Gastroesophageal sphincter (tissue), 4 donors: ENCODE data around the gene C15orf39. TPM values are rescaled to one million over a fixed set of nuclear protein-coding genes. Genes with fewer than 3 reads are reported as not detected.

Experiments used
- ATAC-seq: fragments of 150-250 bp; one replicate; pipeline ENCODE4 v1.9.1; 2016; ENCODE audit warnings: mild to moderate bottlenecking, moderate library complexity
- H3K27ac ChIP-seq, 4 donors: fragments of 200-600 bp; sonication (generic) in 3 of 4; 1 replicate in 3 of 4; 2 replicates in 1 of 4; pipeline ENCODE4 v1.5.1; 2016 to 2019
- H3K27me3 ChIP-seq: fragments of 200-600 bp; sonication (generic); one replicate; pipeline ENCODE4 v1.5.1; 2019
- H3K36me3 ChIP-seq, 2 donors: fragments of 200-600 bp; sonication (generic); one replicate each; pipeline ENCODE4 v1.5.1; 2019; ENCODE audit warnings: control low read depth in 1 of 2
- H3K4me1 ChIP-seq, 3 donors: fragments of 200-600 bp; sonication (generic); 1 replicate in 2 of 3; 2 replicates in 1 of 3; pipeline ENCODE4 v1.5.1; 2016 to 2019; ENCODE audit warnings: control low read depth in 2 of 3
- H3K4me3 ChIP-seq, 2 donors: fragments of 200-600 bp; sonication (generic); one replicate each; pipeline ENCODE4 v1.5.1; 2019; ENCODE audit warnings: mild to moderate bottlenecking in 1 of 2, moderate library complexity in 1 of 2
- H3K9me3 ChIP-seq, 3 donors: fragments of 200-600 bp; sonication (generic); one replicate each; pipeline ENCODE4 v1.5.1; 2017 to 2019; ENCODE audit warnings: control low read depth in 2 of 3
- EP300 ChIP-seq: sonication (generic); formaldehyde crosslinking; IDR thresholded peaks from one replicate; pipeline ENCODE4 v1.6.1; 2017; ENCODE audit warnings: antibody characterized with exemption, mild to moderate bottlenecking
- POLR2A ChIP-seq, 2 donors: fragments of 450-650 bp; IDR thresholded peaks; one replicate each; pipeline ENCODE4 v1.6.1; 2017; ENCODE audit warnings: antibody characterized with exemption in 2 of 2, mild to moderate bottlenecking in 2 of 2, moderate library complexity in 1 of 2
- POLR2AphosphoS5 ChIP-seq: sonication (generic); formaldehyde crosslinking; IDR thresholded peaks from one replicate; pipeline ENCODE4 v1.6.1; 2017; ENCODE audit warnings: antibody characterized with exemption
- WGBS, 2 donors: methylation state at CpG; one replicate each; pipeline ENCODE4 v1.1.5; 2018; ENCODE audit warnings: low coverage in 1 of 2; 5-methylcytosine and 5-hydroxymethylcytosine counted together
- total RNA-seq, 4 donors: library from RNA; depleted of rRNA; stranded (reverse); fragments of >200 nt; gene quantifications; one replicate each; pipeline ENCODE4 v1.1.0, GENCODE V29; 2016
- TF ChIP-seq, protein P1 (sequence below), 4 experiments: fragments of 200-600 bp in 2 of 4; fragments of 450-650 bp in 2 of 4; sonication (generic) in 1 of 4; IDR thresholded peaks; one replicate each; pipeline ENCODE4 v1.5.1; 2017 to 2019; ENCODE audit warnings: antibody characterized with exemption in 4 of 4, mild to moderate bottlenecking in 2 of 4, moderate library complexity in 2 of 4

The C15orf39 gene
- total RNA-seq, 4 donors from 2014 or later: 7.3 to 13.2 (median 11.5) TPM

DNA sequence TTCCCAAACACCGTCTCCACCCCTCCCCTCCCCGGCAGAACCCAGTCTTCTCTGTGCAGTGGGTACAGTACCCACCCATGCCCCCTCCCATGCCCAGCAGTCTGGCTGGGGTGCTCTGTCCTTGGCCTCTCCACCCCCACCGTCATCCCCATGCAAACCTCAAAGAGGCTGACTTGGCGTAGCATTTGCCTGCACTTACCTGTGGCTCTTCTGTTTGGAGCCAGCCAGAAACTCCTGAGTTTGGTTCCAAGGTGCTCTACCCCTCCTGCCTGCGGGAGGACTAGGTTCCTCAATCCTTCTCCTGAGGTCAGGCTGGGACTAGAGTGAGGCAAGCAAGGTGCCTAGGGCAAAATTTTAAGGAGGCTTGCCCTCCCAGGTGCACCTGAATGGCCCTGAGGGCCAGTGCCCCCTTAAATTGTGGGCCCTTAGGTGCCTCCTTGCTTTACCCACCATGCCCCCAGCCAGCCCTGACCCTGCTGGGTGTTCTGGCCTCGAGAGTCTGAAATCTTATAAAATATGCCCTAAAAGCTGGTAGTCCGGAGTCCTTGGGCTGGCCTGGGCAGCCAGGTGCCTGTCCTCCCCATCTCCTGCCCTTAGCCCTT lies 47.1 kb upstream of the C15orf39 start:
- no peak for ATAC-seq
- Histone ChIP-seq H3K4me3 (no peak overlapping the region), H3K27me3 (no peaks in the 10 kb centered on the region), H3K4me1 (peaks cover 0 to 11% (median 0%) of the 10 kb centered on the region in 3 donors), H3K36me3 (no peaks in the 10 kb centered on the region), H3K27ac (no peak overlapping the region), H3K9me3 (no peaks in the 10 kb centered on the region)
- WGBS, 2 donors: no CpG with 5 or more reads among the region's 7 CpGs
- TF ChIP-seq EP300: no peak
- TF ChIP-seq, protein P1, sequence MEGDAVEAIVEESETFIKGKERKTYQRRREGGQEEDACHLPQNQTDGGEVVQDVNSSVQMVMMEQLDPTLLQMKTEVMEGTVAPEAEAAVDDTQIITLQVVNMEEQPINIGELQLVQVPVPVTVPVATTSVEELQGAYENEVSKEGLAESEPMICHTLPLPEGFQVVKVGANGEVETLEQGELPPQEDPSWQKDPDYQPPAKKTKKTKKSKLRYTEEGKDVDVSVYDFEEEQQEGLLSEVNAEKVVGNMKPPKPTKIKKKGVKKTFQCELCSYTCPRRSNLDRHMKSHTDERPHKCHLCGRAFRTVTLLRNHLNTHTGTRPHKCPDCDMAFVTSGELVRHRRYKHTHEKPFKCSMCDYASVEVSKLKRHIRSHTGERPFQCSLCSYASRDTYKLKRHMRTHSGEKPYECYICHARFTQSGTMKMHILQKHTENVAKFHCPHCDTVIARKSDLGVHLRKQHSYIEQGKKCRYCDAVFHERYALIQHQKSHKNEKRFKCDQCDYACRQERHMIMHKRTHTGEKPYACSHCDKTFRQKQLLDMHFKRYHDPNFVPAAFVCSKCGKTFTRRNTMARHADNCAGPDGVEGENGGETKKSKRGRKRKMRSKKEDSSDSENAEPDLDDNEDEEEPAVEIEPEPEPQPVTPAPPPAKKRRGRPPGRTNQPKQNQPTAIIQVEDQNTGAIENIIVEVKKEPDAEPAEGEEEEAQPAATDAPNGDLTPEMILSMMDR (IDR thresholded peaks at IDR 0.05): no peak
- TF ChIP-seq POLR2AphosphoS5: no peak
- no peak for TF ChIP-seq POLR2A (IDR thresholded peaks at IDR 0.05)

GRCh38 chr15:75156326-75157215 lies 45.1 kb upstream of the C15orf39 start:
- no peaks in the 10 kb centered on the region for H3K36me3 ChIP-seq
- TF ChIP-seq POLR2A (IDR thresholded peaks at IDR 0.05) (no peak), EP300 (no peak), POLR2AphosphoS5 (no peak)
- TF ChIP-seq, protein P1 (IDR thresholded peaks at IDR 0.05): no peak
- 75 to 84% methylated on average over 7 to 10 of the region's 12 CpGs for WGBS, 2 donors
- no peaks in the 10 kb centered on the region for H3K27me3 ChIP-seq
- no peak for ATAC-seq
- no peak overlapping the region for H3K27ac ChIP-seq
- no peaks in the 10 kb centered on the region for H3K9me3 ChIP-seq
- H3K4me1 ChIP-seq: peaks cover 0 to 9% (median 0%) of the 10 kb centered on the region in 3 donors
- no peak overlapping the region for H3K4me3 ChIP-seq

DNA sequence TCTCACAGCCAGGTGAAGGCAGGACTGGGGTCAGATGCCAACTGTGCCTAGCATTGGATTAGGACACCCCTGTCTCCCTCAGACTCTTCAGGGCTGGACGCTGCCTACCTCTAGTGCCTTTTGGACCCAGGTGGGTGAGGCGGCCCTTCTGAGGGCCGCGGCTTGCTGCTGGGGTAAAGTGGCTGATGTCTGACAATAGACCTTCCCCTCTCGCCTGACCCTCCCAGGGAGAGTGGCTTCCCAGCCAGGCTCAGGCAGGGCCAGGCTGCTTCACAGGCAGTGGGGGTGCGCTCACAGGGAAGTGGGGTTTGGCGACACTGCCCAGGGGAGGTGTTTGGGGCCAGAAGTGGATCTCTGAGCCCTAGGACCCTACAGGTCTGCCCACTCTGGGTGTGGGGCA lies 43.3 kb upstream of the C15orf39 start:
- no peak for ATAC-seq
- TF ChIP-seq EP300 (no peak), POLR2A (IDR thresholded peaks at IDR 0.05) (no peak), POLR2AphosphoS5 (no peak)
- TF ChIP-seq, protein P1 (IDR thresholded peaks at IDR 0.05): no peak
- H3K36me3 ChIP-seq: no peaks in the 10 kb centered on the region
- H3K9me3 ChIP-seq: no peaks in the 10 kb centered on the region
- WGBS, 2 donors: no CpG with 5 or more reads among the region's 7 CpGs
- no peaks in the 10 kb centered on the region for H3K4me1 ChIP-seq
- no peak overlapping the region for H3K4me3 ChIP-seq
- H3K27me3 ChIP-seq: no peaks in the 10 kb centered on the region
- H3K27ac ChIP-seq: no peak overlapping the region

GRCh38 chr15:75159244-75159643 lies 42.4 kb upstream of the C15orf39 start:
- Histone ChIP-seq H3K27ac (no peak overlapping the region), H3K36me3 (no peaks in the 10 kb centered on the region), H3K4me1 (no peaks in the 10 kb centered on the region), H3K27me3 (no peaks in the 10 kb centered on the region), H3K9me3 (no peaks in the 10 kb centered on the region), H3K4me3 (no peak overlapping the region)
- TF ChIP-seq POLR2A (IDR thresholded peaks at IDR 0.05): no peak
- TF ChIP-seq POLR2AphosphoS5: no peak
- TF ChIP-seq, protein P1 (IDR thresholded peaks at IDR 0.05): no peak
- no peak for TF ChIP-seq EP300
- ATAC-seq: no peak
- WGBS, 2 donors: 14 to 47% methylated on average over 1 of the region's 1 CpG
